Skeletal muscle tissue (tissue), 4 donors: ENCODE results near the gene TTLL10. TPM values are rescaled to one million over a fixed set of nuclear protein-coding genes. Genes with fewer than 3 reads are reported as not detected.

Source experiments
- H3K27ac ChIP-seq: one replicate; pipeline ENCODE4 v1.7.0; 2013; ENCODE audit warnings: mild to moderate bottlenecking, low read depth, low read length, inconsistent platforms
- H3K27me3 ChIP-seq, 3 donors: one replicate each; pipeline ENCODE4 v1.7.0; 2013; ENCODE audit warnings: low read length in 3 of 3; ENCODE audit not compliant: control insufficient read depth in 3 of 3, insufficient read depth in 3 of 3
- H3K36me3 ChIP-seq, 3 donors: one replicate each; pipeline ENCODE4 v1.7.0; 2013; ENCODE audit warnings: low read length in 3 of 3; ENCODE audit not compliant: control insufficient read depth in 3 of 3, insufficient read depth in 3 of 3
- H3K4me1 ChIP-seq, 3 donors: one replicate each; pipeline ENCODE4 v1.7.0; 2013; ENCODE audit warnings: low read length in 3 of 3, mild to moderate bottlenecking in 3 of 3; ENCODE audit not compliant: control insufficient read depth in 3 of 3, insufficient read depth in 3 of 3
- H3K4me3 ChIP-seq, 3 donors: one replicate each; pipeline ENCODE4 v1.7.0; 2013; ENCODE audit warnings: low read length in 3 of 3
- H3K9ac ChIP-seq, 3 donors: one replicate each; pipeline ENCODE4 v1.7.0; 2013; ENCODE audit warnings: low read length in 3 of 3, mild to moderate bottlenecking in 3 of 3, moderate library complexity in 2 of 3, low read depth in 1 of 3
- H3K9me3 ChIP-seq, 3 donors: one replicate each; pipeline ENCODE4 v1.7.0; 2013; ENCODE audit warnings: low read length in 3 of 3; ENCODE audit not compliant: control insufficient read depth in 3 of 3
- total RNA-seq: library from RNA; depleted of rRNA; stranded (reverse); fragments of >200 nt; gene quantifications from one replicate; pipeline ENCODE4 v1.2.3, GENCODE V29; 2014
- donor health status: Osteomylitis.

The TTLL10 gene
- total RNA-seq, 1 donor from 2014 or later: not detected

- Histone ChIP-seq H3K27ac (peak overlapping the region; percentile 75), H3K4me3 (peak overlapping the region; percentile 59 to 74 (median 67))
These were observed 16.2 kb upstream of the TTLL10 start for GRCh38 chr1:1157426-1157913.

GRCh38 chr1:1157914-1158710 is 15.6 kb upstream of the TTLL10 start:
- Histone ChIP-seq H3K27me3 (peaks cover 5 to 28% (median 6%) of the 10 kb centered on the region in 3 donors), H3K4me1 (peaks cover 4 to 11% (median 6%) of the 10 kb centered on the region in 3 donors), H3K9ac (peak overlapping the region; percentile 72 to 85 (median 76)), H3K27ac (peak overlapping the region; percentile 75), H3K36me3 (no peaks in the 10 kb centered on the region), H3K9me3 (no peaks in the 10 kb centered on the region), H3K4me3 (peak overlapping the region; percentile 59 to 74 (median 67))

More at GRCh38 chr1:1157426-1157913, 16.2 kb upstream of the TTLL10 start:
- H3K9ac ChIP-seq: peak overlapping the region; percentile 72 to 85 (median 76)
- H3K36me3 ChIP-seq: no peaks in the 10 kb centered on the region
- H3K4me1 ChIP-seq: peaks cover 4 to 11% (median 6%) of the 10 kb centered on the region in 3 donors
- no peaks in the 10 kb centered on the region for H3K9me3 ChIP-seq
- H3K27me3 ChIP-seq: peaks cover 5 to 25% (median 6%) of the 10 kb centered on the region in 3 donors

- Histone ChIP-seq H3K9ac (no peak overlapping the region), H3K27ac (no peak overlapping the region), H3K9me3 (no peaks in the 10 kb centered on the region), H3K27me3 (peaks cover 5 to 27% (median 15%) of the 10 kb centered on the region in 3 donors), H3K4me1 (peaks cover 7 to 14% (median 10%) of the 10 kb centered on the region in 3 donors), H3K4me3 (no peak overlapping the region), H3K36me3 (no peaks in the 10 kb centered on the region)
These were observed 13.3 kb upstream of the TTLL10 start for GRCh38 chr1:1160281-1160930.

- Histone ChIP-seq H3K27me3 (peaks cover 0 to 19% (median 18%) of the 10 kb centered on the region in 3 donors), H3K9me3 (no peaks in the 10 kb centered on the region), H3K27ac (no peak overlapping the region), H3K4me3 (no peak overlapping the region), H3K4me1 (peaks cover 14 to 21% (median 18%) of the 10 kb centered on the region in 3 donors), H3K36me3 (no peaks in the 10 kb centered on the region), H3K9ac (no peak overlapping the region)
These were observed 12.5 kb upstream of the TTLL10 start for GRCh38 chr1:1161078-1161682.

- peaks cover 14 to 21% (median 18%) of the 10 kb centered on the region in 3 donors for H3K4me1 ChIP-seq
These were observed 12.0 kb upstream of the TTLL10 start for GRCh38 chr1:1161683-1162079.

GRCh38 chr1:1162597-1163537 is 10.8 kb upstream of the TTLL10 start:
- H3K9me3 ChIP-seq: no peaks in the 10 kb centered on the region
- peaks cover 14 to 19% (median 18%) of the 10 kb centered on the region in 3 donors for H3K4me1 ChIP-seq
- no peak overlapping the region for H3K27ac ChIP-seq
- no peak overlapping the region for H3K9ac ChIP-seq
- no peaks in the 10 kb centered on the region for H3K36me3 ChIP-seq
- H3K4me3 ChIP-seq: no peak overlapping the region
- H3K27me3 ChIP-seq: peaks cover 0 to 27% (median 21%) of the 10 kb centered on the region in 3 donors

More at GRCh38 chr1:1161683-1162079, 12.0 kb upstream of the TTLL10 start:
- no peaks in the 10 kb centered on the region for H3K9me3 ChIP-seq
- H3K27me3 ChIP-seq: peaks cover 0 to 18% (median 14%) of the 10 kb centered on the region in 3 donors
- H3K4me3 ChIP-seq: no peak overlapping the region
- no peak overlapping the region for H3K27ac ChIP-seq
- H3K9ac ChIP-seq: no peak overlapping the region
- no peaks in the 10 kb centered on the region for H3K36me3 ChIP-seq

GRCh38 chr1:1163538-1164070 is 10.1 kb upstream of the TTLL10 start:
- no peaks in the 10 kb centered on the region for H3K36me3 ChIP-seq
- H3K27ac ChIP-seq: no peak overlapping the region
- no peak overlapping the region for H3K9ac ChIP-seq
- peaks cover 10 to 14% (median 12%) of the 10 kb centered on the region in 3 donors for H3K4me1 ChIP-seq
- no peaks in the 10 kb centered on the region for H3K9me3 ChIP-seq
- peaks cover 0 to 29% (median 22%) of the 10 kb centered on the region in 3 donors for H3K27me3 ChIP-seq
- no peak overlapping the region for H3K4me3 ChIP-seq

- H3K4me3 ChIP-seq: no peak overlapping the region
- no peaks in the 10 kb centered on the region for H3K9me3 ChIP-seq
- H3K27ac ChIP-seq: no peak overlapping the region
- H3K27me3 ChIP-seq: peaks cover 0 to 34% (median 19%) of the 10 kb centered on the region in 3 donors
- H3K9ac ChIP-seq: no peak overlapping the region
- H3K36me3 ChIP-seq: no peaks in the 10 kb centered on the region
- H3K4me1 ChIP-seq: peaks cover 10 to 12% (median 11%) of the 10 kb centered on the region in 3 donors
These were observed 9.3 kb upstream of the TTLL10 start for GRCh38 chr1:1164361-1164700.
